BLaER1 treated with 17β-estradiol and CSF1 and Interleukin-3, amounts not matched to agents 10 nM and 100 nM (cell line): ENCODE results near the gene CNN3.

Experiments
- H3K27ac ChIP-seq, 11 experiments: shearing (Covaris generic); formaldehyde crosslinking; 2 replicates each; pipeline ENCODE4 v1.8.1; 2022
- H3K27me3 ChIP-seq, 11 experiments: shearing (Covaris generic); formaldehyde crosslinking; 2 replicates each; pipeline ENCODE4 v1.8.1; 2022
- H3K36me3 ChIP-seq, 11 experiments: shearing (Covaris generic); formaldehyde crosslinking; 2 replicates each; pipeline ENCODE4 v1.8.1; 2022
- H3K4me1 ChIP-seq, 10 experiments: shearing (Covaris generic); formaldehyde crosslinking; 2 replicates each; pipeline ENCODE4 v1.8.1; 2022
- H3K4me2 ChIP-seq, 11 experiments: shearing (Covaris generic); formaldehyde crosslinking; 2 replicates each; pipeline ENCODE4 v1.8.1; 2022
- H3K4me3 ChIP-seq, 10 experiments: shearing (Covaris generic); formaldehyde crosslinking; 2 replicates each; pipeline ENCODE4 v1.8.1; 2022
- H3K9ac ChIP-seq, 11 experiments: shearing (Covaris generic); formaldehyde crosslinking; 2 replicates each; pipeline ENCODE4 v1.8.1; 2022
- H3K9me3 ChIP-seq, 11 experiments: shearing (Covaris generic); formaldehyde crosslinking; replicated peaks in 1 of 11; 2 replicates each; pipeline ENCODE4 v1.8.1; 2022
- H4K20me1 ChIP-seq, 11 experiments: shearing (Covaris generic); formaldehyde crosslinking; 2 replicates each; pipeline ENCODE4 v1.8.1; 2022
- Cebpa-rat ChIP-seq, 11 experiments: shearing (Covaris generic); IDR thresholded peaks; 2 replicates each; pipeline ENCODE4 v1.8.1; 2022

Gene CNN3

DNA sequence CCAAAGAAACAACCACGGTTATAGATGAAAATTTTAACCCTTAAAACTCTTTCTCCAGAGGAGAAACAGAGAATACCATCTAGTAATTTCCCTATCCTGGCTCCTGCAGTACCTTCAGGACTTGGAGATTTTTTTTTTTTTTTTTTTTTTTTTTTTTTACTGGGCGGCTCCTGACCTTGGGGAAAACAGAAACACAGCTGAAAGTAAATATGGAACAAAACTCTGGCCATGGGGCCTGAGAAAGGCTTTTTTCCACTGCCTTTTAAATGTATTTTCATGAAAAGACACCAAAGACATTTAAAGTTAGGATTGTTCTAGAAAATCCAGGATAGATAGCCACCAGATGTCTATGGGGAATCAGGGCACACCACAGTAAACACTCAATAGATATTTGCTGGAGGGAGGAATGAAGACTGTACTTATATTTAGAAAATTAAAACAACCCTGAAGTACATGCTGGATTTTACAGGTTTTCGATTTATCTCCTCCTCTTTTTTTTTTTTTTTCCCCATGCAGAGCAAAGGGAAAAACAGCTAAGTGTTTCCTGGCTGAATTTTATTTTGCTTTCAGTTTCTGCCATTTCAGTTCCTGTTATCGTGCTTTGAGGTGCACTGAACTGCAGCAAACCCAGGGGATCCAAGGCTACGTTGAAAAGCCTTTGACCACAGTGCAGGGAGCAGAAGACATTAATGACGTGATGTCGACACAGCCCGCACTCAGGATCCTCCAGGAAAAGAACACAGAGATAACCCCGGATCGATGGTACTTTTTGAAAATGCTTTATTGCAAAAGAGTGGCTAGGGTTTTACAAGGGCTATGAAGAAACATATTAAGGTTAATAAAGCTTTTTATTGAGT is 35.7 kb upstream of the CNN3 start:
- Histone ChIP-seq H3K36me3 (no peaks in the 10 kb centered on the region), H4K20me1 (no peaks in the 10 kb centered on the region), H3K27me3 (no peaks in the 10 kb centered on the region), H3K27ac (peak overlapping the region; percentile 56 to 91 (median 87)), H3K4me3 (peak overlapping the region; percentile 37 to 63 (median 51); a peak in 18 of 20 replicates), H3K9me3 (no peaks in the 10 kb centered on the region), H3K9ac (peak overlapping the region; percentile 60 to 80 (median 73); a peak in 21 of 22 replicates), H3K4me1 (peaks cover 17 to 32% (median 27%) of the 10 kb centered on the region in 10 experiments), H3K4me2 (peak overlapping the region; percentile 64 to 95 (median 83))
- TF ChIP-seq Cebpa-rat (IDR thresholded peaks at IDR 0.05), result peak in 4 of 11 experiments; percentile 7 to 71 (median 32); a peak in 4 of 22 replicates

DNA sequence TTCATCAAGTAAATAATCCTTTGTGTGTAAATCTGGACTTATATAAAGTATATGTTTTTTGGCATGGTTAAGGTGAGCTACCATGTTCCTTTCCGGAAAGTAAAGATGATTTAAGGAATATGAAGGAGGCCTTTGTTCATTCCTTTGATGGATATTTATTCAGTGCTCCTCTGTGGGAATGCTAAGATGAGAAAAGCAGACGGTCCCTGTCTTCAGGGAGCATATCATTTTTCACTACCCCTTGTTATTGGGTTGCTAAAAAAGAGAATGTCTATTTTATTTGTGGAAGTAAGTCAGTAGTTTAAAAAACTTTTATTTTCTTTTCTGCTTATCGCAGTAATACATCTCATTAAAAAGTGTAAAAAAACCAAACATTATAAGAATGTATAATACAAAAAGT is 35.1 kb upstream of the CNN3 start:
- Histone ChIP-seq H4K20me1 (no peaks in the 10 kb centered on the region), H3K9ac (peak overlapping the region in 10 of 11 experiments; percentile 60 to 80 (median 74); a peak in 12 of 22 replicates), H3K4me1 (peaks cover 17 to 32% (median 27%) of the 10 kb centered on the region in 10 experiments), H3K9me3 (no peaks in the 10 kb centered on the region), H3K36me3 (no peaks in the 10 kb centered on the region), H3K4me3 (peak overlapping the region in 5 of 10 experiments; percentile 38 to 54 (median 53); a peak in 5 of 20 replicates), H3K27ac (peak overlapping the region; percentile 56 to 91 (median 87); a peak in 21 of 22 replicates), H3K4me2 (peak overlapping the region in 10 of 11 experiments; percentile 64 to 95 (median 84); a peak in 20 of 22 replicates), H3K27me3 (no peaks in the 10 kb centered on the region)
- TF ChIP-seq Cebpa-rat (IDR thresholded peaks at IDR 0.05), result no peak

DNA sequence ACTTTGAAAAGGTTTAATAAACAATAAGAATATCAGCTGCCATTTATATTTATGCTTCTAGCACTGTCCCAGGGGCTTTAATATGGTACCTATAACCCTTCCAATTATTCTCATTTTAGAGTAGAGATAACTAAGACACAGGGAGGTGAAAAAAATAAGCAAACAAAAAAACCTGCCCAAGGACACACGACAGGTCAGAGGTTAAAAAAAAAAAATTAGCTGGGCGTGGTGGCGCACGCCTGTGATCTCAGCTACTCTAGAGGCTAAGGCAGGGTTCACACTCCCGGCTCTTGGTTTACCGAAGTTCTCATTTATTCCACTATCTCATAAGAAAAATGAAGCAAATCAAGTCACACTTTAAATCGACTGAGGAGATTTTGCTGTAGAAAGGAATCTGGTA is 34.7 kb upstream of the CNN3 start:
- no peak for TF ChIP-seq Cebpa-rat (IDR thresholded peaks at IDR 0.05)
- no peaks in the 10 kb centered on the region for H3K9me3 ChIP-seq
- H3K27me3 ChIP-seq, result no peaks in the 10 kb centered on the region
- H3K27ac ChIP-seq, result peak overlapping the region in 9 of 11 experiments; percentile 46 to 91 (median 86); a peak in 13 of 22 replicates
- H3K9ac ChIP-seq, result no peak overlapping the region
- peaks cover 17 to 32% (median 27%) of the 10 kb centered on the region in 10 experiments for H3K4me1 ChIP-seq
- H3K36me3 ChIP-seq, result no peaks in the 10 kb centered on the region
- H3K4me2 ChIP-seq, result peak overlapping the region in 10 of 11 experiments; percentile 41 to 95 (median 82); a peak in 17 of 22 replicates
- H4K20me1 ChIP-seq, result no peaks in the 10 kb centered on the region
- H3K4me3 ChIP-seq, result no peak overlapping the region

DNA sequence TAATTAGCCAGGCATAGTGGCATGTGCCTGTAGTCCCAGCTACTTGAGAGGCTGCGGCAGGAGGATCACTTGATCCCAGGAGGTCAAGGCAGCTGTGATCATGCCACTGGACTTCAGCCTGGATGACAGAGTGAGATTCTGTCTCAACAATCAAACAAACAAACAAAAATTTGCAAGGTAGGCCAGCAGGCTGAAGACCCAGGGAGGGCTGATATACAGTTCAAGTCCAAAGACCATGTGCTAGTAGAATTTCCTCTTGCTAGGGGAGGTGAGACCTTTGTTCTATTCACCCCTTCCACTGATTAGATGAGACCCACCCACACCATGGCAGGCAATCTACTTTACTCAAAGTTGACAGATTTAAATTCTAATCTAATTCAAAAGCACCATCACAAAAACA is 31.2 kb upstream of the CNN3 start:
- no peak for TF ChIP-seq Cebpa-rat (IDR thresholded peaks at IDR 0.05)

DNA sequence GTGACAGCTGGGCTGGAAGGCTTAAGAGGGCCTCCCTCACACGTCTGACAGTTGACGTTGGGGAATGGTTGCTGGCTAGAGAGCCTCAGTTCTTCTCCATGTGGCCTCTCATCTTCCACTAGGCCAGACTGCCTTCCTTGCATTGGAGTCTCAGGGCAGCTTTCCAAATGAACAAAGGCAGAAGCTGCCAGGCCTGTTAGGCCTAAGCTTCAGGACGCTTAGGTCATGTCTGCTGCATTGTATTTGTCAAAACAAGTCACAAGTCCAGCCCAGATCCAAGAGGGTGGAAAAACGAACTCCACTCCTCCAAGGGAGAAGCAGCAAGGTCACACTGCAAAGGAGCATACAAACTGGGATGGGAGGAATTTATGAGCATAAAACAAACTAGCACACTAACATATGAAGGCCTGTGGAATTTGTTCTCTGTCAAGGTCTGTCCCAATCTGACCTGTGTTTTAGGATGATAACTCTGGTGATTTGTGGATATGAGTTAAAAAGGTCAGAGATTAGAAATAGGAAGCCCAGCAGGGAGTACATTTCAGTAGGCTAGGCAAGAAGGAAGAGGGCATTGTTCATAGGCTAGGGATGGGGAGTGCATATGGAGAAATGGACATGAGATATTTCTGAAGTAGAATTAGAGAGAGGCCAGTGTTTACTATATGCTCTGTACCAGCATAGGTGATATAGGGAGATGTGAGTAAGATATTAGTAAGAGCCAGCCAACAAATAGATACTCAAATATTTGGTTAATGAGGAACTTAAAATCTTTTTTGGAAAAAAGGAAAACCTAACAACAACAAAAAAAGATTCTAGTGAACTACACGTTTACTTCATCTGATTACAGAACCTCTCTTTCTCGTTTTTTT is 29.1 kb upstream of the CNN3 start:
- H3K27me3 ChIP-seq, result no peaks in the 10 kb centered on the region
- peaks cover 1 to 6% (median 4%) of the 10 kb centered on the region in 10 experiments for H3K4me1 ChIP-seq
- no peak overlapping the region for H3K4me2 ChIP-seq
- no peak overlapping the region for H3K9ac ChIP-seq
- no peaks in the 10 kb centered on the region for H3K36me3 ChIP-seq
- no peak for TF ChIP-seq Cebpa-rat (IDR thresholded peaks at IDR 0.05)
- H3K4me3 ChIP-seq, result no peak overlapping the region
- peaks cover 0 to 6% (median 0%) of the 10 kb centered on the region in 11 experiments; a peak in 3 of 22 replicates for H3K9me3 ChIP-seq
- no peak overlapping the region for H3K27ac ChIP-seq
- H4K20me1 ChIP-seq, result no peaks in the 10 kb centered on the region

More for the DNA sequence above, 31.2 kb upstream of the CNN3 start:
- H4K20me1 ChIP-seq, result no peaks in the 10 kb centered on the region
- no peaks in the 10 kb centered on the region for H3K27me3 ChIP-seq
- H3K4me2 ChIP-seq, result no peak overlapping the region
- no peak overlapping the region for H3K27ac ChIP-seq
- no peak overlapping the region for H3K4me3 ChIP-seq
- H3K4me1 ChIP-seq, result peaks cover 15 to 26% (median 22%) of the 10 kb centered on the region in 10 experiments
- H3K36me3 ChIP-seq, result no peaks in the 10 kb centered on the region
- H3K9me3 ChIP-seq, result peaks cover 0 to 3% (median 0%) of the 10 kb centered on the region in 11 experiments; a peak in 3 of 22 replicates
- no peak overlapping the region for H3K9ac ChIP-seq

DNA sequence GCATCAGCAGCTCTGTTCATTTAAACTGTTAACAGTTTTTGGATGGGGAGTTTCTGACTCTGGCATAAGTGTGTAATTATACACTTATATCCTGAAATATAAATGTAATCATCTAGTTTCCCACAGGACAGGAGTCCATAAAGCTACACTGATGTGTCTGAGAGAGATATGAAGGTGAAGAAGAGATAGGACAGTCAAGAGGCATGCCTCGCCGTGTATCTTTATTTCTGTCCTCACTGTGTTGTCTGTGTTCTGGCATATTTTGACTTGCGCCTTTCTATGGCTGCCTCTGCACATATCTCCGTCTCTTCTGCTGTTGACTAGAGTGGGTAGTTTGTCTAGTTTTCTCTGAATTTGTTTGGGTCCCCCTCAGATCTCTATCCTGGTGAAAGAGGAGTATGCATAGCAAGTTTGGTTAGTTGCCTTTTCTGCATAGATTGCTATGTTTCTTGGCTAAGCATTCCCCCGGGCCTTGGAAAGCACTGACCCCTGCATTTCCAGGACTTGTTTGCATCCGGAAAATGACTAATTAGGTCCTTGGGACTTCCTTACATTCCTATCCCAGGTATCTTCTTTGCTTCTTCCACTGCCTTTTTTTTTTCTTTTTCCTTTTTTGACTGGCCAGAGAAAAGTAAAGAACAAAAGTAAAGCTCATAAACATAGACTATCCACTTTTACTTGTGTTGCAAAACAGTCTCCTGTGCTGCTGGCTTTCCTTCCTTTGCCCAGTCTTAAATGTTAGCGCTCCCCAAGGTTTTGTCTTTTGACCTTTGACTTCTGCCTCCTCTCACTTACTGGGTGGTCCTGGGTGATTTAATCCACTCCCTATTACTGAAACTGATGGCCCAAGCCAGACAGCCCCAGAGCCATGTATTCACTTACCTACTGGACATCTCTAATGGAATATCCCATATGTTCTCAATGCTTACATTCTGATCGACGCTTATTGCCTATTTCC is 27.6 kb upstream of the CNN3 start:
- H3K27me3 ChIP-seq, result no peaks in the 10 kb centered on the region
- no peak overlapping the region for H3K4me2 ChIP-seq
- no peak overlapping the region for H3K4me3 ChIP-seq
- no peaks in the 10 kb centered on the region for H3K4me1 ChIP-seq
- TF ChIP-seq Cebpa-rat (IDR thresholded peaks at IDR 0.05), result no peak
- no peaks in the 10 kb centered on the region for H4K20me1 ChIP-seq
- H3K9me3 ChIP-seq, result peaks cover 0 to 6% (median 0%) of the 10 kb centered on the region in 11 experiments; a peak in 3 of 22 replicates
- H3K9ac ChIP-seq, result no peak overlapping the region
- H3K27ac ChIP-seq, result no peak overlapping the region
- H3K36me3 ChIP-seq, result no peaks in the 10 kb centered on the region

DNA sequence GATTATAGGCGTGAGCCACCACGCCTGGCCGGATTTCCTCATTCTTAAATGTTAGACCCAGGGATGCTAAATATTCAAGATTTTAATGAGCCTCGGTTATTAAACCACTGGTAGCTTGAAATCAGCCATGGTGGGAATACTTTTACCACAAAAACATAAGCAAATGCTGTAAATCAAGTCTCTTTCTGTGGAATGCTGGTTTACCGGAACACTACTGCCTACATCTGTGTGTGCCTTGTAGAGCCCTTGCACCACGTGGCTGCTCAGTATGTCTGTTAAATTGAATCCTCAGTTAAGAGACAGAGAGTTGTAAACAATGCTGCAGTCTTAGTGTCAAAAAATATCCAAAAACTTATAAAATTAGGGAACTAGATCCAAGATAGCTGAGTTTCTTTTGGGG is 26.8 kb upstream of the CNN3 start:
- no peaks in the 10 kb centered on the region for H3K4me1 ChIP-seq
- no peaks in the 10 kb centered on the region for H3K27me3 ChIP-seq
- peaks cover 0 to 6% (median 0%) of the 10 kb centered on the region in 11 experiments; a peak in 3 of 22 replicates for H3K9me3 ChIP-seq
- no peak overlapping the region for H3K9ac ChIP-seq
- H3K27ac ChIP-seq, result no peak overlapping the region
- H4K20me1 ChIP-seq, result no peaks in the 10 kb centered on the region
- H3K4me2 ChIP-seq, result no peak overlapping the region
- H3K4me3 ChIP-seq, result no peak overlapping the region
- H3K36me3 ChIP-seq, result no peaks in the 10 kb centered on the region
- no peak for TF ChIP-seq Cebpa-rat (IDR thresholded peaks at IDR 0.05)

DNA sequence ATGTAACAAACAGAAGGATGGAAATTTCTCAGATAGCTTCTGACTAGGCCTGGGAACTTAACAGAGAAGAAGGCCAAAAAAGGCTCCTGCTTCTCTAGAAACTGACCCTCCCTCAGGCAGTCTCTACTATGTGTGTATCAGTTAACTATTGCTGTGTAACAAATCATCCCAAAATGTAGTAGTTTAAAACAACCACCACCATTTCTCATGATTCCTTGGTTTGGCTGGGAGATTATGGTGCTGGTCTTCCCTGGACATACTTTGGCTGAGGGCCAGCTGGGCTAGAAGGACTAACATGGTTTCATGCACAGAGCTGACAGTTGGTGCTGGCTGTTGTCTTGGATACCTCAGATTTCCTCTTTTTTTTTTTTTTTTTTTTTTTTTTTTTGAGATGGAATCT is 26.2 kb upstream of the CNN3 start:
- no peaks in the 10 kb centered on the region for H4K20me1 ChIP-seq
- H3K9ac ChIP-seq, result no peak overlapping the region
- no peaks in the 10 kb centered on the region for H3K27me3 ChIP-seq
- H3K27ac ChIP-seq, result no peak overlapping the region
- no peaks in the 10 kb centered on the region for H3K36me3 ChIP-seq
- no peaks in the 10 kb centered on the region for H3K4me1 ChIP-seq
- no peak for TF ChIP-seq Cebpa-rat (IDR thresholded peaks at IDR 0.05)
- peaks cover 0 to 6% (median 0%) of the 10 kb centered on the region in 11 experiments; a peak in 3 of 22 replicates for H3K9me3 ChIP-seq
- no peak overlapping the region for H3K4me3 ChIP-seq
- no peak overlapping the region for H3K4me2 ChIP-seq
